SK-N-SH (cell line): ENCODE data around the gene C17orf67. TPM values are rescaled to one million over a fixed set of nuclear protein-coding genes. Genes with fewer than 3 reads are reported as not detected.

Experiments
- CTCF ChIA-PET: fragments of 300-600, 350-600 bp; formaldehyde crosslinking; extraction: SDS; loops from one replicate; lab custom pipeline; 2021; lab: Yijun Ruan, JAX
- POLR2A ChIA-PET: fragments of 350-600 bp; sonication (Branson Sonifier 250); formaldehyde crosslinking; extraction: SDS; loops from one replicate; lab custom pipeline; 2020; ENCODE audit warnings: antibody characterized with exemption, inconsistent platforms; lab: Yijun Ruan, JAX
- DNase-seq: peaks from one replicate; pipeline ENCODE4 v3.0.0; 2012
- H2AFZ ChIP-seq: fragments of 200-600 bp; sonication (generic); 2 replicates; pipeline ENCODE4 v1.8.1; 2016; ENCODE audit warnings: antibody characterized with exemption, mild to moderate bottlenecking, low read depth
- H3F3A ChIP-seq: fragments of 200-600 bp; sonication (generic); replicated peaks from 2 replicates; pipeline ENCODE3; 2016; ENCODE audit warnings: antibody characterized with exemption, mild to moderate bottlenecking; ENCODE audit not compliant: insufficient read depth
- H3K27ac ChIP-seq, 2 experiments: fragments of 200-500 bp in 1 of 2; fragments of 200-600 bp in 1 of 2; sonication (Bioruptor generic) in 1 of 2; sonication (generic), shearing (Covaris generic) in 1 of 2; 2 replicates each; pipeline versions ENCODE4 v1.5.1 to v1.6.1; 2014 to 2016; ENCODE audit warnings: low read depth in 2 of 2, inconsistent platforms in 1 of 2, low read length in 1 of 2, mild to moderate bottlenecking in 1 of 2, mixed read lengths in 1 of 2
- H3K27me3 ChIP-seq: fragments of 200-600 bp; sonication (generic), shearing (Covaris generic); 2 replicates; pipeline ENCODE4 v1.6.1; 2016; ENCODE audit warnings: mixed run types; ENCODE audit not compliant: insufficient read depth
- H3K36me3 ChIP-seq, 2 experiments: fragments of 200-500 bp in 1 of 2; fragments of 200-600 bp in 1 of 2; sonication (Bioruptor generic) in 1 of 2; sonication (generic) in 1 of 2; replicated peaks in 1 of 2; 2 replicates each; pipeline versions ENCODE3 to v1.5.1; 2014 to 2016; ENCODE audit warnings: low read length in 1 of 2, mild to moderate bottlenecking in 1 of 2; ENCODE audit not compliant: insufficient read depth in 2 of 2, control insufficient read depth in 1 of 2
- H3K4me1 ChIP-seq, 2 experiments: fragments of 200-500 bp in 1 of 2; fragments of 200-600 bp in 1 of 2; sonication (Bioruptor generic) in 1 of 2; sonication (generic), shearing (Covaris generic) in 1 of 2; 2 replicates each; pipeline versions ENCODE4 v1.5.1 to v1.6.1; 2014 to 2016; ENCODE audit warnings: low read depth in 1 of 2, low read length in 1 of 2, mixed run types in 1 of 2; ENCODE audit not compliant: insufficient read depth in 2 of 2, control insufficient read depth in 1 of 2
- H3K4me2 ChIP-seq: fragments of 200-600 bp; sonication (generic), shearing (Covaris generic); 2 replicates; pipeline ENCODE4 v1.6.1; 2017; ENCODE audit warnings: mixed run types
- H3K4me3 ChIP-seq, 2 experiments: fragments of 200-500 bp in 1 of 2; fragments of 200-600 bp in 1 of 2; sonication (Bioruptor generic) in 1 of 2; sonication (generic), shearing (Covaris generic) in 1 of 2; 2 replicates each; pipeline versions ENCODE4 v1.5.1 to v1.8.1; 2014 to 2016; ENCODE audit warnings: low read depth in 2 of 2, inconsistent platforms in 1 of 2, low read length in 1 of 2, mild to moderate bottlenecking in 1 of 2, mixed read lengths in 1 of 2, moderate library complexity in 1 of 2
- H3K79me2 ChIP-seq: fragments of 200-600 bp; sonication (generic); 2 replicates; pipeline ENCODE4 v1.8.1; 2017; ENCODE audit warnings: mild to moderate bottlenecking; ENCODE audit not compliant: insufficient read depth
- H3K9ac ChIP-seq: fragments of 200-600 bp; sonication (generic); 2 replicates; pipeline ENCODE4 v1.6.1; 2017; ENCODE audit warnings: mixed run types
- H3K9me2 ChIP-seq: fragments of 200-600 bp; sonication (generic); 2 replicates; pipeline ENCODE4 v1.6.1; 2017; ENCODE audit warnings: mixed run types
- H3K9me3 ChIP-seq: fragments of 200-600 bp; sonication (generic); 2 replicates; pipeline ENCODE4 v1.6.1; 2017; ENCODE audit warnings: mixed run types, mild to moderate bottlenecking, moderate library complexity
- H4K20me1 ChIP-seq: fragments of 200-600 bp; sonication (generic); 2 replicates; pipeline ENCODE4 v1.6.1; 2017; ENCODE audit warnings: mild to moderate bottlenecking, mixed run types; ENCODE audit not compliant: insufficient read depth
- CTCF ChIP-seq: fragments of 200-600 bp; sonication (generic); IDR thresholded peaks from 2 replicates; pipeline ENCODE4 v1.6.1; 2017; ENCODE audit warnings: antibody characterized with exemption, mild to moderate bottlenecking, moderate library complexity
- ELF1 ChIP-seq: IDR thresholded peaks from 2 replicates; pipeline ENCODE4 v1.4.0; 2012
- EZH2phosphoT487 ChIP-seq: fragments of 200-600 bp; sonication (generic); IDR thresholded peaks from 2 replicates; pipeline ENCODE4 v1.6.1; 2017; ENCODE audit warnings: low read depth, mixed run types, mild to moderate bottlenecking, antibody characterized with exemption, moderate library complexity, borderline replicate concordance
- FOXJ3 ChIP-seq: sonication (generic); formaldehyde crosslinking; IDR thresholded peaks from 2 replicates; pipeline ENCODE4 v1.5.1; 2020; ENCODE audit warnings: mild to moderate bottlenecking, missing genetic modification reagents
- IRF3 ChIP-seq: fragments of 150-350 bp; IDR thresholded peaks from 2 replicates; pipeline ENCODE4 v1.6.1; 2016; ENCODE audit warnings: mild to moderate bottlenecking, low read depth, low read length
- MXI1 ChIP-seq: IDR thresholded peaks from 2 replicates; pipeline ENCODE4 v1.6.1; 2012; ENCODE audit warnings: mild to moderate bottlenecking, low read depth, low read length, improper control_type of control experiment
- PBX3 ChIP-seq: IDR thresholded peaks from 2 replicates; pipeline ENCODE4; 2012
- RCOR1 ChIP-seq: fragments of 150-350 bp; IDR thresholded peaks from 2 replicates; pipeline ENCODE4 v1.6.1; 2017; ENCODE audit warnings: antibody characterized with exemption, low read length
- REST ChIP-seq: IDR thresholded peaks from 2 replicates; pipeline ENCODE4 v1.6.1; 2012; ENCODE audit warnings: mild to moderate bottlenecking, low read depth, low read length, moderate library complexity
- TAF1 ChIP-seq: IDR thresholded peaks from 2 replicates; pipeline ENCODE4 v1.6.1; 2012; ENCODE audit warnings: low read depth, mild to moderate bottlenecking, low read length, moderate library complexity, borderline replicate concordance
- WGBS: methylation state at CpG from one replicate; pipeline ENCODE4 v1.1.6; 2017; ENCODE audit warnings: low lambda C conversion rate; 5-methylcytosine and 5-hydroxymethylcytosine counted together
- polyA plus RNA-seq, 3 experiments: library from polyadenylated mRNA; depleted of rRNA; stranded (reverse); fragments of >200 nt; gene quantifications; 2 replicates each; pipeline ENCODE4 v1.2.3, GENCODE V29; 2012

Gene C17orf67
- polyA plus RNA-seq, 1 of the 3 experiments (the other 2 are of a cell fraction) = 1.7 TPM

- POLR2A ChIA-PET = no interaction called here
- no peak overlapping the region for H3K4me3 ChIP-seq
- no peaks in the 10 kb centered on the region for H3K9me2 ChIP-seq
- 70% methylated on average over 6 of the region's 6 CpGs for WGBS
- peaks cover 3 to 13% of the 10 kb centered on the region in 2 experiments; a peak in 3 of 4 replicates for H3K4me1 ChIP-seq
- no peaks in the 10 kb centered on the region for H4K20me1 ChIP-seq
- no peak overlapping the region for H2AFZ ChIP-seq
- H3K27me3 ChIP-seq = no peaks in the 10 kb centered on the region
- CTCF ChIA-PET = interaction anchor here (0.9 to 8.1 kb wide), 8 partner anchors 10 to 157 kb away, joined by 3 to 32 read pairs (median 3); partner anchors contain the start of gene NOG
- no peak overlapping the region for H3K9ac ChIP-seq
- no peak for DNase-seq
- H3F3A ChIP-seq = peaks cover 18% of the 10 kb centered on the region
- no peak overlapping the region for H3K4me2 ChIP-seq
- H3K9me3 ChIP-seq = no peaks in the 10 kb centered on the region
- H3K79me2 ChIP-seq = no peaks in the 10 kb centered on the region
- H3K36me3 ChIP-seq = no peaks in the 10 kb centered on the region
- TF ChIP-seq CTCF = peak; percentile 22; the same call in 1 of the 2 replicates
- no peak for TF ChIP-seq REST
- TF ChIP-seq PBX3 = no peak
- TF ChIP-seq TAF1 = no peak
- TF ChIP-seq IRF3 = no peak
- no peak for TF ChIP-seq MXI1
- no peak overlapping the region for H3K27ac ChIP-seq
Measured at GRCh38 chr17:56751145-56751738, 82.5 kb downstream of the C17orf67 start.

GRCh38 chr17:56744721-56745120 lies 89.0 kb downstream of the C17orf67 start:
- Histone ChIP-seq H3K4me2 (no peak overlapping the region), H4K20me1 (no peaks in the 10 kb centered on the region), H2AFZ (no peak overlapping the region), H3K4me1 (no peaks in the 10 kb centered on the region), H3F3A (no peaks in the 10 kb centered on the region), H3K9me2 (no peaks in the 10 kb centered on the region), H3K9ac (no peak overlapping the region), H3K27me3 (no peaks in the 10 kb centered on the region; the same call in 1 of the 2 replicates), H3K79me2 (no peaks in the 10 kb centered on the region), H3K36me3 (no peaks in the 10 kb centered on the region), H3K27ac (no peak overlapping the region), H3K4me3 (no peak overlapping the region), H3K9me3 (no peaks in the 10 kb centered on the region)
- TF ChIP-seq FOXJ3 (CRISPR knock-in tag) = no peak
- no peak for TF ChIP-seq EZH2phosphoT487
- TF ChIP-seq IRF3 = no peak
- TF ChIP-seq RCOR1 = no peak
- no peak for TF ChIP-seq ELF1
- POLR2A ChIA-PET = no interaction called here
- no peak for DNase-seq
- CTCF ChIA-PET = interaction anchor here (1.2 to 1.5 kb wide), 2 partner anchors 21 to 29 kb away, joined by 5 to 6 read pairs; no protein-coding TSS in a partner anchor
- WGBS = 53% methylated on average over 7 of the region's 7 CpGs
